HG02642 (cell line): ENCODE data around the gene C11orf86.

ENCODE experiments used
- ATAC-seq: cut with Tn5 transposase; IDR thresholded peaks from one replicate; pipeline ENCODE4 v1.9.1; 2021; ENCODE audit warnings: mild to moderate bottlenecking; ENCODE audit not compliant: unreplicated experiment, poor library complexity

The C11orf86 gene

GRCh38 chr11:66964495-66964894 lies 10.6 kb upstream of the C11orf86 start:
- no peak for ATAC-seq

DNA sequence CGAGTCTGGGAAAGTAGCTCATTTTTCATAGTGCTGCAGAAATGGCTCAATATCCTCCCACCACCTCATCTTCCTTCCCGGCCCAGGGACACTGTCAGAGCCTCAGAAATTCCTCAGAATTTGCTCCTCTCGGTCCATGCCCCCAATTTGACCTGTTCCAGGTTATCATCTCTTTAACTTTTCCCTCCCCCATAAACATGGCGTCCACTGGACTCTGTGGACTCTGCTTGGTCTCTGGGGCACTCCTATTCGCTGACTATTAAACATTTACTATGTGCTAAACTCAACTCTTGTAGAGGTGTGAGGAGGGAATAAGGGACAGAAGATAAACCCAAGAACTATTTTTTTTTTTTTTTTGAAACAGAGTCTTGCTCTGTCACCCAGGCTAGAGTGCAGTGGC lies 8.8 kb upstream of the C11orf86 start:
- no peak for ATAC-seq

- ATAC-seq = no peak
These were observed 7.3 kb upstream of the C11orf86 start for GRCh38 chr11:66967670-66968425.

- no peak for ATAC-seq
These were observed 5.4 kb upstream of the C11orf86 start for GRCh38 chr11:66969584-66970225.

DNA sequence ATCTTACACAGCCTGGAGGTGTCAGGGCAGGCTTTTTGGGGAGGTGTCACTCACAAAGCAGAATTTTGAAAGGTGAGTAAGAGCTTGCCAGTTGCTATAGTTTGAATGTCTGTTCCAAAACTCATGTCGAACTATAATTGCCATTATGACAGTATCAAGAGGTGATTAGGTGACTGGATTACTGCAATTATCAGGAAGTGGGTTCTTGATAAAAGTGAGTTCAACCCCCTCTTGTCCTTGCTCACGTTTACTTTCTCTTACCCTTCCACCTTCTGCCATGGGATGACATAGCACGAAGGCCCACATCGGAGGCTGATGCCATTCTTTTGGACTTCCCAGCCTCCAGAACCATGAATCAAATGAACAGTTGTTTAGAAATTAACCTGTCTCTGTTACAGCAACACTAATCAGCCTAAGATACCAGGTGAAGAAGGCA lies 4.7 kb upstream of the C11orf86 start:
- ATAC-seq = no peak

DNA sequence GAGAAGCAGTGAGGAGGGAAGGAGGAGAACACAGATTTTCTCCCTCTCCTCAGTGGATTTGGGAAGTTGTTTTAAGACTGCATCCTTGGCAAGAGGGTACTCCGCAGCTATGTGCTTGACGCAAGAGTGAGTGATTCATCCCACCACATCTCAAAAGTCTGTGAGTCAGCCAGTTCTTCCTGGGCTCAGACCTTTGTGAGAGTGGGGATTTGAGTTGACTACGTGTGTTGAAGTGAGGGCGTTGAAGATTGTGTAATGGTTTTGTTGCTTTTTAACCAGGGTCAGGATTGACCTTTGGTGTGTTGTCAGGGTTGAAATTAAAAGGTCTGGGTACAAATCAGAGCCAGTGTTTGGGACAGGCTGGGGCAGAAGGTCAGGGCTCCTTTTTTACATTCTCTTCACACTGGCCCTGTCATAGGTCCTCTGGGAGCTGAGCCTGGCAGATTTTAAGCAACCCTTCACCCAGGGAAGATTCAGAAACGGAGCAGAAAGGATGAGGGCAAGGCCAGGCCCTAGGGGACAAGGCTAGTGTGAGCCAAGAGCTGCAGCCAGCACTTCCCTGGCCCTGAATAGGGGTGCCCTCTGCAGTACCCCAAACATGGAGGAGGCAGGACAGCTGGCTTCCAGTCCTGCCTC lies 4.2 kb upstream of the C11orf86 start:
- ATAC-seq = no peak

DNA sequence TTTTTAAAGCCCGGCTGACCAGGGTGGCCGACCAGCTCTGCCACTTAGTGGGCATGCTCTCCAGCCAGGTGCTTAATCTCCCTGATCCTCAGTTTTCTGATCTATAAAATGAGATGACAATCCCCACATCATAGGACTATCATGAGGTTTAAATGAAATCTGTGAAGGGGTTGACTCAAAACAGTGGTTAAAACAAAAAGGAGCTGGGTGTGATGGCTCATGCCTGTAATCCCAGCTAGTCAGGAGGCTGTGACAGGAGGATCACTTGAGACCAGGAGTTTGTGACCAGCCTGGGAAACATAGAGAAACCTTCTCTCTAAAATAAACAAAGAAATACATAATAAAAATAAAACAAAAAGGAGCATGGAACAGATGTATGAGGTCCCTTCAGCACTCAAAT lies 3.6 kb upstream of the C11orf86 start:
- no peak for ATAC-seq

DNA sequence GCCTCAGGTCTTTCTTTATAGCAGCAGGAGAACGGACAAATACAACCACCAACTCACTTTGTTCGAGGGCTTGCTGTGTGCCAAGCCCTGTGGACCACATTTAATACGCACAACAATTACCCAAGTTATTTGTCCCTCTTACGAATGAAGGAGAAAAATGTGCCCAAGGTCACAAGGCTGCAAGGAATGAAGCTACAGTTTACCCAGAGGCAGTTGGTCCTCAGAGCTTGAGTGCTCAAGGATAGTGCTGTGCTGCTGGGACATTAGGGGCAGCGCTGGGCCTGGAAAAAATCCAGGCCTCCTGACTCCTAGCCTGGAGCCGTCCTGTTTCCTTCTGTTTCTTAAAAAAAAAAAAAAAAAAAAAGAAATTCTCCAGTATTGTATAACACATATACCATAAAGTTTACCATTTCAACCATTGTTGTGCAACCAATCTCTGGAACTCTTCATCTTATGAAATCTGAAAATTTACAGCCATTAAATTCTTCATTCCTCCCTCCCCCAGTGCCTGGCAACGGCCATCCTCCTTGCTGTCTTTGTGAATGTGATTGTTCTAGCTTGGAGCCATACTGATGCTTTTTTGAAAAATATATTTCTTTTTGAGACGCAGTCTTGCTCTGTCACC lies 1.0 kb upstream of the C11orf86 start:
- ATAC-seq = no peak

GRCh38 chr11:66975405-66976027 lies 412 bp downstream of the C11orf86 start:
- ATAC-seq = no peak

DNA sequence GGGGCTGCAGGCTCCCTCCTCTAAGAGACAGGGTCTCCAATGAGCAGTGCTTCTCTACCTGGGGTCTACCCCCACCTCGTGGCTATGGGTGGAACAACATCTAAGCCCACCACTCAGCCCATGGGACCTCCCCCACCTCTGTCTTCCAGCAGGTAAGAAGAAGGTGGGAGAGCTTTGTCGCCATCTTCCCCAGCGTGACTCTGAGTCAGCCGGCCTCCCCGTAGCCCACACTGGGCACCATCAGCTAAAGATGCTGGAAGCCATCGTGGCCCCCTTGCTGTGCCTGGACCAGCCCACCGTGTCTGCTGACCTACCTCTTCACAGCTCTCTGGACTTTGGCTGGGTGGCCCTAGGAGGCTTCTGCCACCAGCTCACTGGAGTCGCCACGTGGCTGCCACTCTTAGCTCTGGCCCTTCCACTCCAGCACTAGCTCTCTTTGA lies 944 bp downstream of the C11orf86 start:
- no peak for ATAC-seq

DNA sequence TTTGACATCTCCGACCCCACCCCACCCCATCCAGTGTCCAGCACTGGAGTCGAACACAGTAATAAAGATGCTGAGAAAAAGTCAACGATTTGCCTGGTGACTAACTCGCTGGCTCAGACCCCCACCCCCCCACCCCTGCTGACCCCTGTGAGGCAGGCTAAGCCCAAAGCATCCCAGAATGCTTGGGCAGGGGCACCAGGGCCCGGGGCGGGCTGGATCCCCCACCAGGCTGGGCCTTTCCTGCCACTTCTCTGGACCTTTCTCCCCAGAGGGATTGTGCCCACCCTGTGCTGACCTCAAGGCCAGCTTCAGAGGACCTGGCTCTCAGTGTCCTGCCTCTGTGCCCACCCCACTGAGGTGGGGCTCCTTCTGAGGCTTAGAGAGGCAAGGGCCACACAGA lies 1.8 kb downstream of the C11orf86 start:
- ATAC-seq = no peak

DNA sequence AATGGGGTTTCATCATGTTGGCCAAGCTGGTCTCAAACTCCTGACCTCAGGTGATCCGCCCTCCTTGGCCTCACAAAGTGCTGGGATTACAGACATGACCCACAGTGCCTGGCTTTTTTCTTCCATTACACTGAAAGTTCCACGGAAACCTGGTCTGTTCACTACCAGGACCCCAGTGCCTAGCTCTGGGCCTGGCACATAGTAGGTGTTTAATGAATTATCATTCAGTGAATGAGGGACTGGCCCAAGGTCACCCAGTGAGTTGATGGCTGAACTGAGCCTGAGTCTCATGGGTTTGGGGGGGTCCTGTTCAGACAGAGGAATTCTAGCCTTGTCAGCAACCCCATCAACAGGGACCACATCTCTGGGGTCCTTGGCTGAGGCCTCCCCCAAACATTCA lies 3.1 kb downstream of the C11orf86 start:
- ATAC-seq = no peak

- no peak for ATAC-seq
These were observed 3.6 kb downstream of the C11orf86 start for GRCh38 chr11:66978717-66979116.

DNA sequence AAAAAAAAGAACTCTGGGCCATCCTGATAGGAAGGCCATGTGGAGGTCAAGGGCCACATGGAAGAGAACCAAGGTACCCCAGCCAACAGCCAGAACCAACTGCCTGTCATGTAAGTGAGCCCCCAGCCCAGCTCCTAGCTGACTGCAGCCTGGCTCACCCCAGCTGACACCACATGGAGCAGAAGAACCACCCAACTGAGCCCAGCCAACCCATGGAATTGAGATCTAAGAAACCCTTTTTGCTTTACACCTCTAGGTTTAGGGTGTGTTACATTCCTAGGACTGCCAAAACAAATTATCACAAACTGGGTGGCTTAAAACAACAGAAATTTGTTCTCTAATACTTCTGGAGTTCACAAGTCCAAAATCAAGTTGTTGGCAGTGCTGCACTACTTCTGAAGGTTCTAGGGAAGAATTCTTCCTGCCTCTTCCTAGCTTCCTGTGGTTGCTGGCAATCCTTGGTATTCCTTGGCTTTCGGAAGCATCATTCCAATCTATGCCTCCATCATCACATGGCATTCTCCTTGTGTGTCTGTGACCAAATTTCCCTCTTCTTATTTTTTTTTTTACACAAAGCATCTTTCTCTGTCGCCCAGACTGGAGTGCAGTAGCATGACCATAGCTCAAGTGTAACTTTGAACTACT lies 4.4 kb downstream of the C11orf86 start:
- no peak for ATAC-seq

GRCh38 chr11:66981976-66982578 lies 7.0 kb downstream of the C11orf86 start:
- no peak for ATAC-seq

DNA sequence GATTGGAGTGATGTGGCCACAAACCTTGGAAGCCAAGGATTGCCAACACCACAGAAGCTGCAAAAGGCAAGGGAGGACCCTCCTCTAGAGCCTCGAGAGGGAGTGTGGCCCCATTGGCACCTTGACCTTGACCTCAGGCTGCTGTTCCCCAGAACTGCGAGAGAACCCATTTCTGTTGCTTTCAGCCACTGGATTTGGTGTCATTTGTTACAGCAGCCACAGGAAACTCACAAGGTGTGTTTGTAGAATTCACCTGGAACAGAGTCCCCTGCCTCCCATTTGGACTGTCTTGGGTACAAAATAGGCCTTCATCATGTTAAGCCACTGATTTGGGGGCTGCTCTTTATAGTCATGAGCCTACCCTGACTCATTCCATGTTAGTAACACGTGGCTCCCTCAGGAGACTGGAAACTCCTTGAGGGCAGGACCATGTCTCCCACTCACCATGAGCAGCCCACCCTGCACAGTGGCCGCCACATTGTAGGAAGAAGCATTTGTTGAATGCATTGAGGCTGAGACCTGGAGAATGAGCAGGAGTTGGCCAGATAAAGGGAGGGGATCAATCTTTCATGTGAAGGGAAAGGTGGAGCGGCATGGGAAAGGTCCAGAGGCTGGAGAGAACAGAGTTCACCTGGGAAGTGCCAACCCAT lies 8.3 kb downstream of the C11orf86 start:
- no peak for ATAC-seq

DNA sequence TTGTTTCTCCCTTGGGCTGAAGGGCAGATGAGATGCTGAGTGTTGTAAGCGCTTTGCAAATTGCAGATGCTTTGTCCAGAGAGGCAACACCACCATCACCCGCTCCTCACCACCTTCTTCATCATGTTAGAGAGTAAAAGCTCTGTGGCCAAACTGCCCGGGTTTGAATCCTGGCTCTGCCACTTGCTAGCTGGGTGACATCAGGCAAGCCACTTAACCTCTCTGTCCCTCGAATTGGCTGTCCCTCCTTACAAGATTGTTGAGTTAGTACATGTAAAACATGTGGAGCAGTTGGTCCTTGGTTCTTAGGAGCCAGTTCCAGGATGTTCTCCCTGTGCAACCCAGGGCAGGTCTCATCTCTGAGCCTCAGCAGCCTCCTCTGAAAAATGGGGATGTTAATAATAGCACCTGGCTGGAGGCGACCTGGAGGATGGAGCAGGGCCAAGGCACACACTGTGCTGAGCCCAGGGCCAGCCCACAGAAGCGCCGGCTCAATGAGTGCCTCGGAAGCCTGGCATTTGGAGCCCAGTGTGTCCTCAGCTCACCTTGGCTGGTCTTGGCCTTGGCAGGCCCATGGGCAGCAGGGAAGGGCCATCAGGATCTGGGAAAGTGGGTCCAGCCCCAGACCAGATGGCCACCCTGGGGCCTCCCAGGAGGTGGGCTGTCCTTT lies 10.5 kb downstream of the C11orf86 start:
- ATAC-seq = no peak

GRCh38 chr11:66986178-66986545 lies 11.1 kb downstream of the C11orf86 start:
- no peak for ATAC-seq

DNA sequence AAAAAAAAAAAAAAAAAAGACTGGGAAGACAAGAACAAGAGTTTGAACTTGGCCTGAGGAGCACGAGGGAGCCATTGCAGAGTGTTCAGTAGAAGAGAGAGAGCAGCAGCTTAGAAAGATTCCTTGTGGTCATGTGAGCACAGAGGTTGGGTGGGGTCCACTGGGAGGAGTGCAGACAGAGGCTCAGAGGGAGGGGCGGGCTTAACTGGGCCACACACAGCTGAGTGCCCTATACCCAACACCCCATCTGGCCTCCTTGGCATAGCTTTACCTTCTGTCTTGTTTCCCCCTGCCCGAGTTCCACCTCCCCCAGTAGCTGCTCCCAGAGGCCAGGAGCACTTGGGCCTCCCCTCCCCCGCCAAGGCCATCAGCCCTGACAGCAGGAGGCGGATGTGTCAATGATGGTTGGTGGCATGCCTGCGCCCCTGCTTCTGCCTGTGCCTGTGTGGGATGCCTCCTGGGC lies 12.1 kb downstream of the C11orf86 start:
- no peak for ATAC-seq
